Small intestine (tissue), 7 donors: ENCODE data around the gene IL1RAPL2. TPM values are rescaled to one million over a fixed set of nuclear protein-coding genes. Genes with fewer than 3 reads are reported as not detected.
"Not testable (repeated sequence)": the region's sequence is repeated elsewhere in the genome, so short reads cannot be mapped to it uniquely, and the experiment has no call there.

Experiments
- DNase-seq, 2 donors: peaks; one replicate each; pipeline versions ENCODE4 v3.0.0 to v3.0.0-alpha.2; 2013
- FAIRE-seq: peaks from 2 replicates; lab custom pipeline; 2012; peaks lifted over from hg19 to GRCh38; lab: Jason Lieb, UNC
- H3K27ac ChIP-seq, 3 donors: one replicate each; pipeline ENCODE4 v1.5.1; 2013; ENCODE audit warnings: low read length in 2 of 3, mild to moderate bottlenecking in 2 of 3, control low read depth in 1 of 3, inconsistent platforms in 1 of 3, low read depth in 1 of 3, moderate library complexity in 1 of 3
- H3K27me3 ChIP-seq, 3 donors: one replicate each; pipeline ENCODE4 v1.6.1; 2013; ENCODE audit warnings: low read length in 3 of 3, inconsistent platforms in 1 of 3; ENCODE audit not compliant: control insufficient read depth in 3 of 3, insufficient read depth in 3 of 3
- H3K36me3 ChIP-seq, 3 donors: one replicate each; pipeline ENCODE4 v1.6.1; 2013; ENCODE audit warnings: low read length in 3 of 3, inconsistent platforms in 1 of 3, low read depth in 1 of 3, mild to moderate bottlenecking in 1 of 3, moderate library complexity in 1 of 3; ENCODE audit not compliant: control insufficient read depth in 3 of 3, insufficient read depth in 2 of 3
- H3K4me1 ChIP-seq, 3 donors: one replicate each; pipeline ENCODE4 v1.6.1; 2013; ENCODE audit warnings: low read length in 2 of 3, inconsistent platforms in 1 of 3, low read depth in 1 of 3, mild to moderate bottlenecking in 1 of 3, moderate library complexity in 1 of 3; ENCODE audit not compliant: control insufficient read depth in 3 of 3, insufficient read depth in 2 of 3
- H3K4me3 ChIP-seq, 3 donors: one replicate each; pipeline ENCODE4 v1.5.1; 2013; ENCODE audit warnings: low read length in 3 of 3, control low read depth in 1 of 3, inconsistent platforms in 1 of 3, low read depth in 1 of 3, mild to moderate bottlenecking in 1 of 3, moderate library complexity in 1 of 3
- H3K9me3 ChIP-seq, 2 donors: one replicate each; pipeline ENCODE4 v1.6.1; 2013; ENCODE audit warnings: low read depth in 1 of 2, low read length in 1 of 2; ENCODE audit not compliant: control insufficient read depth in 2 of 2, insufficient read depth in 1 of 2
- whole genome bisulfite sequencing, 3 donors: extraction: QIAGEN DNeasy Blood & Tissue Kit; methylation state at CpG; one replicate each; pipeline ENCODE4 v1.1.7; 2013; 5-methylcytosine and 5-hydroxymethylcytosine counted together
- polyA plus RNA-seq, 4 donors: library from polyadenylated mRNA; stranded (reverse) in 3 of 4; unstranded in 1 of 4; fragments of 200-250 nt in 3 of 4; fragments of 120-200 nt in 1 of 4; gene quantifications; one replicate each; pipeline versions ENCODE4 v1.2.1 to v1.2.3, GENCODE V29; 2013
- donor health status: healthy with polysubstance abuse.
- donor health status: control.
- donor health status: control.
- donor health status: Bipolar disorder and iron deficiency.
- donor health status: healthy.

IL1RAPL2 gene
- polyA plus RNA-seq, 4 donors, result 0.03 TPM; not detected in 3

DNA sequence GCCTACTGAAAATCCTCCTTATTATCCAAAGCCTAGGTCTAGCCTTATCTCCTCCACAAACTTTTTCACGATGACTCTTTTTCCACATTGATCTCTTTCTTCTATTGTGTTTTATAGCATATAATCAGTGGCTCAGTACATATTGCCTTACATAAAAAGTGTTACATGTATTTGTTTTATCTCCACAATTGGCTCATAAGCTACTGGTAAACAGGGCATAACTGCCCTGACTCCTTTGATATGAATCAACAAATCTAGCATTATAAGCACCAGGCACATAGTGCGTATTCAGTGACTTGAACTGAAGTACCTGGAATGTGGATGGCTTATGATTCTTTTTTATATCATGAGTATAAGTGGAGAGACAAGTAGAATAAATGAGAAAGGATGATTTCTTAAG, 447.7 kb downstream of the IL1RAPL2 start:
- no peak overlapping the region for H3K27ac ChIP-seq
- no peaks in the 10 kb centered on the region for H3K36me3 ChIP-seq
- 55 to 81% (median 75%) methylated on average over 2 of the region's 2 CpGs for WGBS, 3 donors
- no peak for FAIRE-seq
- H3K27me3 ChIP-seq, result no peaks in the 10 kb centered on the region
- H3K9me3 ChIP-seq, result no peaks in the 10 kb centered on the region
- no peak overlapping the region for H3K4me3 ChIP-seq
- no peak for DNase-seq
- H3K4me1 ChIP-seq, result no peaks in the 10 kb centered on the region

DNA sequence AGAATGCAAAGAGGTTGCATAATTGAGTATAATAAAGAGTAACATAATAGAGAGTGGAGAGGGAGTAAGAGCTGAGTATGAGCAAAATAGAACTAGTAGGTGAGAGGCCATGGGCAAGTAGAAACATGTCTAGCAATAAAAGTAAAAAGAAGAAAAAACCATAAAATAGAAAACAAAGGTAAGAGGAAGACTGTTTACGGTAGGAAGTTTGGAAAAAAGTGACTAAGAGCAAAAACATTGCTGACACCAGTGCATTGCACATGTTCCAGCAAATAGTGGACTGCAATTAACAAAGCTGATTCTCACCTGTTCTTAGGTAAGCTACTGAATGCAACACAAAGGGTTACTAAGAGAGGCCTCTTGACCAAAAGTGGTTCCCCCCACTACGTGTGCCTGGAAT, 451.6 kb downstream of the IL1RAPL2 start:
- 56 to 78% (median 72%) methylated on average over 2 of the region's 2 CpGs for WGBS, 3 donors
- Histone ChIP-seq H3K27me3 (no peaks in the 10 kb centered on the region), H3K9me3 (no peaks in the 10 kb centered on the region), H3K36me3 (no peaks in the 10 kb centered on the region), H3K4me3 (no peak overlapping the region), H3K27ac (no peak overlapping the region), H3K4me1 (no peaks in the 10 kb centered on the region)
- DNase-seq, result no peak
- no peak for FAIRE-seq

DNA sequence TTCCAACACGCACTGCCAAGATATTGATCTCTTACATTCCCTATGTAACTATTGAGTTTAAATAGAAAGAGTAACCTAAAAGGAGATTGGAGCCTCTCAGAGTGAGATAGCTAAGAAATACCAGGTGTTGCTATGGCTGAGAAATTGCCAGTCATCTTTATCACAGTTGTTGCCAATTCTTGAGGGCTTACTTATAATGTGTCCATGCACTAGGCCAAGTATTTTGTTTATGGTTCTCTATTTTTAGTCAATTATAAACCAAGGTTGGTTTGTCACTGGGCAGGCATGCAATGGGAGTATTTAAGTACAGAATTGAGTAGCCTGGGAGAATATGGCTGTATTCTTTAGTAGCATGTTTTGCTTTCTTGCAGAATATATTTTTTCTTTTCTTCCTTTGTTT, 452.9 kb downstream of the IL1RAPL2 start:
- 19 to 67% (median 42%) methylated on average over 1 of the region's 1 CpG for WGBS, 3 donors

GRCh38 chrX:105028962-105029361, 463.0 kb downstream of the IL1RAPL2 start:
- FAIRE-seq, result not testable (repeated sequence)

More for the DNA sequence above, 452.9 kb downstream of the IL1RAPL2 start:
- H3K4me1 ChIP-seq, result no peaks in the 10 kb centered on the region
- DNase-seq (no peak), FAIRE-seq (no peak)
- no peak overlapping the region for H3K4me3 ChIP-seq
- no peak overlapping the region for H3K27ac ChIP-seq
- H3K27me3 ChIP-seq, result no peaks in the 10 kb centered on the region
- H3K36me3 ChIP-seq, result no peaks in the 10 kb centered on the region
- H3K9me3 ChIP-seq, result no peaks in the 10 kb centered on the region

DNA sequence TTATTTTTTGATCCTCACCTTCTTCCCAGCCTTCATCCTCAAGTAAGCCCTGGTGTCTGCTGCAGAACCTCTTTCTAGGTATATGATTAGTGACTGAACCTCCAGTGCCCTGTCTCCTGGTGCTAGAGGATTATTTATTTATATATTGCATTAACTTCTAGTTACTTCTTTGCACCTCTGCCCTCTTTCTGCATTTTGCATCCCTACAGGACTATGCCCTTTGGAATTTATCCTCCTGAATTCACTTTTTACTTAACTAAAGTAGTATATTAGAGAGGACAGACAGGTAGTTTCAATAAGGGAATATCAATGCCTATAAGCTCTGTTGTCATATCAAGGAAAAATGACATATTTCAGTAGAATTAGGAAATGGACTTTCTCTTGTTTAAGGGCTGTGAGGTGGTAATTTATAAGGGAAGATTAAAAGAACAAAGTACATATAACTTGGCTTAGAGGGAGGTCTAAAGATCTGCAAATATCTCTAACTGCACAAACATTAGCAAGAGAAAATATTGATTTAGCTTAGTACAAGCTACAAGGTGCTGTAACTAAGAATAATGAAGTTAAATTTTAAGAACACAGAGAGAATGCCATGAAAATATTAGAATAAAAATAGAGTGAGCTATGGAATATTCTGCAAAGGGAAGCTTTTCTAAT, 472.8 kb downstream of the IL1RAPL2 start:
- no peaks in the 10 kb centered on the region for H3K9me3 ChIP-seq
- H3K27me3 ChIP-seq, result no peaks in the 10 kb centered on the region
- no peak for FAIRE-seq
- no peak overlapping the region for H3K4me3 ChIP-seq
- no peak for DNase-seq
- H3K36me3 ChIP-seq, result no peaks in the 10 kb centered on the region
- H3K4me1 ChIP-seq, result no peaks in the 10 kb centered on the region
- H3K27ac ChIP-seq, result no peak overlapping the region

More at GRCh38 chrX:105028962-105029361, 463.0 kb downstream of the IL1RAPL2 start:
- not testable (repeated sequence) for H3K4me1 ChIP-seq, H3K9me3 ChIP-seq, H3K4me3 ChIP-seq, H3K36me3 ChIP-seq, H3K27ac ChIP-seq, DNase-seq, H3K27me3 ChIP-seq
- 67 to 82% (median 78%) methylated on average over 2 of the region's 3 CpGs for WGBS, 3 donors

DNA sequence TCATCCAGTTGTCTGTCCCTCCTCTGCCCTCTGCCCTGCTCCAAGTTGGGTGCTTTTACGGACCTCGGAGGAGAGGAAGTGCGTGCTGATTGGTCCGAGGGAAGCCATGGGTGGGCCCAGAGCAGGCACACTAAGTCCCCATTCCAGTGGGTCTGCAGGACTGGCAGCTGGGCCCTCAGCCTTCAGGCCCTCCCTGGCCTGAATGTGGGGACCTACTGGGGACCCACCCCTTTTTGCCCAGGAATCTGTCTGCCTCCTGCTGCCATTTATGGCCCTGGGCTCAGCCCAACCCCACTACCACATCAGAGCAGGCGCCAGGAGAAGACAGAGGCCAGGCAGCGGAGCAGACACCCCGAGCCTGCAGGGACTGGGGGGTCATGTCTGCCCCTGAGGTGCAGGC, 484.9 kb downstream of the IL1RAPL2 start:
- H3K4me3 ChIP-seq, result no peak overlapping the region
- H3K27ac ChIP-seq, result no peak overlapping the region
- no peaks in the 10 kb centered on the region for H3K9me3 ChIP-seq
- 75 to 87% (median 87%) methylated on average over 6 to 7 of the region's 7 CpGs for WGBS, 3 donors
- no peak for DNase-seq
- FAIRE-seq, result no peak
- no peaks in the 10 kb centered on the region for H3K27me3 ChIP-seq
- H3K36me3 ChIP-seq, result no peaks in the 10 kb centered on the region
- H3K4me1 ChIP-seq, result no peaks in the 10 kb centered on the region

GRCh38 chrX:105051364-105051763, 485.4 kb downstream of the IL1RAPL2 start:
- no peak overlapping the region for H3K27ac ChIP-seq
- DNase-seq (no peak), FAIRE-seq (no peak)
- WGBS, 3 donors, result 77 to 88% (median 84%) methylated on average over 5 to 10 of the region's 10 CpGs
- no peaks in the 10 kb centered on the region for H3K27me3 ChIP-seq
- no peaks in the 10 kb centered on the region for H3K9me3 ChIP-seq
- no peak overlapping the region for H3K4me3 ChIP-seq
- H3K4me1 ChIP-seq, result no peaks in the 10 kb centered on the region
- H3K36me3 ChIP-seq, result no peaks in the 10 kb centered on the region

GRCh38 chrX:105052926-105053325, 486.9 kb downstream of the IL1RAPL2 start:
- DNase-seq, result no peak
- no peaks in the 10 kb centered on the region for H3K4me1 ChIP-seq
- H3K4me3 ChIP-seq, result no peak overlapping the region
- no peak for FAIRE-seq
- no peaks in the 10 kb centered on the region for H3K27me3 ChIP-seq
- no peaks in the 10 kb centered on the region for H3K36me3 ChIP-seq
- 41 to 68% (median 61%) methylated on average over 2 of the region's 2 CpGs for WGBS, 3 donors
- H3K27ac ChIP-seq, result no peak overlapping the region
- H3K9me3 ChIP-seq, result no peaks in the 10 kb centered on the region

DNA sequence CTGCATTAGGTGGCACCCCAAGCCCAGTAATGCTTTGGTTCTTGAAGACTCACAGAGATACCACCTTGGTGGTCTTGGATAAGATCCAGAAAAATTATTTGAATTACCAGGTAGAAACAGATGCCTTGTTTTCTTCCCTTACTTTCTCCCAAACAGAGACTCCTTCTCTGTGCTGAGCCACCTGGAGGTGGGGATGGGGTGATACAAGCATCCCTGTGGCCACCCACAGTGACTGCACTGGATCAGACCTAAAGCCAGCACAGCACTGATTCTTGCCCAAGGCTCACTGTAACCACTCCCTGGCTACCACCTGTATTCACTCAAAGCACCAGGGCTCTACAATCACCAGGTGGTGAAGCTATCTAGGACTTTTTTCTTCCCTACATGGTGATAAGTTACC, 497.7 kb downstream of the IL1RAPL2 start:
- Histone ChIP-seq H3K36me3 (no peaks in the 10 kb centered on the region), H3K4me1 (no peaks in the 10 kb centered on the region), H3K9me3 (no peaks in the 10 kb centered on the region), H3K4me3 (no peak overlapping the region), H3K27me3 (no peaks in the 10 kb centered on the region), H3K27ac (no peak overlapping the region)
- FAIRE-seq (no peak), DNase-seq (no peak)
